ENCODE results near the gene PLEKHA1.

DNA sequence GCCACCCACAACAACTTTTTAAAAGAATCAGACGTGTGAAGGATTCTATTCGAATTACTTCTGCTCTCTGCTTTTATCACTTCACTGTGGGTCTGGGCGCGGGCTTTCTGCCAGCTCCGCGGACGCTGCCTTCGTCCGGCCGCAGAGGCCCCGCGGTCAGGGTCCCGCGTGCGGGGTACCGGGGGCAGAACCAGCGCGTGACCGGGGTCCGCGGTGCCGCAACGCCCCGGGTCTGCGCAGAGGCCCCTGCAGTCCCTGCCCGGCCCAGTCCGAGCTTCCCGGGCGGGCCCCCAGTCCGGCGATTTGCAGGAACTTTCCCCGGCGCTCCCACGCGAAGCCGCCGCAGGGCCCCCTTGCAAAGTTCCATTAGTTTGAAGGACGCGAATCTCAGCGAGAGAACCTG, 86.4 kb downstream of the PLEKHA1 start:
- TF ChIP-seq CBX3 (IDR thresholded peaks at IDR 0.05; ENCODE audit: low read depth) = no peak
- no peak for TF ChIP-seq CTCF (IDR thresholded peaks at IDR 0.05 in 2 of 3, conservative IDR thresholded peaks at IDR 0.05 in 1 of 3; ENCODE audit: borderline replicate concordance in 1 of 3, insufficient read depth in 1 of 3, low read depth in 2 of 3, low read length in 2 of 3)
- no peak for TF ChIP-seq ZNF274 (IDR thresholded peaks at IDR 0.05; ENCODE audit: low read depth, low read length)
- TF ChIP-seq CEBPB (IDR thresholded peaks at IDR 0.05; ENCODE audit: low read depth) = no peak
- TF ChIP-seq EZH2 (IDR thresholded peaks at IDR 0.05) = no peak
- TF ChIP-seq RAD21 (IDR thresholded peaks at IDR 0.05; ENCODE audit: low read depth) = no peak
- TF ChIP-seq EZH2phosphoT487 (IDR thresholded peaks at IDR 0.05; ENCODE audit: borderline replicate concordance) = no peak
- no peak for TF ChIP-seq POLR2A (IDR thresholded peaks at IDR 0.05; ENCODE audit: borderline replicate concordance, extremely low read depth, insufficient read depth, insufficient read length)
- no peak for TF ChIP-seq MAX (IDR thresholded peaks at IDR 0.05)
- TF ChIP-seq POLR2AphosphoS5 (IDR thresholded peaks at IDR 0.05; ENCODE audit: low read depth, low read length) = no peak
